Smooth muscle cell (in vitro differentiated cells): ENCODE data around the gene ZNF57. TPM values are rescaled to one million over a fixed set of nuclear protein-coding genes. Genes with fewer than 3 reads are reported as not detected.

Source experiments
- DNase-seq: peaks from one replicate; lab custom pipeline; 2025; ENCODE audit not compliant: unreplicated experiment; lab: John Stamatoyannopoulos, UW
- H2AFZ ChIP-seq: fragments of 200-600 bp; sonication (generic); 2 replicates; pipeline ENCODE4 v1.6.0; 2016; ENCODE audit warnings: antibody characterized with exemption, low read depth, mild to moderate bottlenecking
- H3F3A ChIP-seq: fragments of 200-600 bp; sonication (generic); 2 replicates; pipeline ENCODE4 v1.6.0; 2017; ENCODE audit warnings: antibody characterized with exemption, low read depth
- H3K27ac ChIP-seq: fragments of 200-600 bp; sonication (generic); 2 replicates; pipeline ENCODE4 v1.5.1; 2016; ENCODE audit warnings: low read depth, mild to moderate bottlenecking
- H3K27me3 ChIP-seq: fragments of 200-600 bp; sonication (generic); 2 replicates; pipeline ENCODE4 v1.6.1; 2016; ENCODE audit warnings: low read depth, mild to moderate bottlenecking
- H3K36me3 ChIP-seq: fragments of 200-600 bp; sonication (generic); 2 replicates; pipeline ENCODE4 v1.5.1; 2016; ENCODE audit warnings: low read depth
- H3K4me1 ChIP-seq: fragments of 200-600 bp; sonication (generic); 2 replicates; pipeline ENCODE4 v1.5.1; 2016; ENCODE audit warnings: low read depth
- H3K4me2 ChIP-seq: fragments of 200-600 bp; sonication (generic); 2 replicates; pipeline ENCODE4 v1.6.0; 2016; ENCODE audit warnings: mild to moderate bottlenecking
- H3K4me3 ChIP-seq: fragments of 200-600 bp; sonication (generic); 2 replicates; pipeline ENCODE4 v1.5.1; 2016; ENCODE audit warnings: mild to moderate bottlenecking
- H3K79me2 ChIP-seq: fragments of 200-600 bp; sonication (generic); 2 replicates; pipeline ENCODE4 v1.6.0; 2016; ENCODE audit warnings: low read depth, mild to moderate bottlenecking
- H3K9ac ChIP-seq: fragments of 200-600 bp; sonication (generic); 2 replicates; pipeline ENCODE4 v1.6.0; 2016; ENCODE audit warnings: low read depth
- H3K9me3 ChIP-seq: fragments of 200-600 bp; sonication (generic); replicated peaks from 2 replicates; pipeline ENCODE4 v1.5.1; 2016; ENCODE audit warnings: low read depth
- H4K20me1 ChIP-seq: fragments of 200-600 bp; sonication (generic); 2 replicates; pipeline ENCODE4 v1.6.0; 2016; ENCODE audit warnings: low read depth
- CTCF ChIP-seq: fragments of 200-600 bp; sonication (generic); IDR thresholded peaks from 2 replicates; pipeline ENCODE4 v1.5.1; 2017; ENCODE audit warnings: borderline replicate concordance, mild to moderate bottlenecking, antibody characterized with exemption; ENCODE audit not compliant: insufficient read depth, poor library complexity, severe bottlenecking
- WGBS: methylation state at CpG from one replicate; pipeline ENCODE4 v1.1.7; 2016; ENCODE audit warnings: low lambda C conversion rate; 5-methylcytosine and 5-hydroxymethylcytosine counted together
- polyA plus RNA-seq: library from polyadenylated mRNA; unstranded; fragments of >200 nt; fragmentation: Nextera tagmentation; extraction: Ambion mirVana; gene quantifications from 2 replicates; pipeline ENCODE4 v1.2.1, GENCODE V29; 2016
- total RNA-seq: library from RNA; depleted of rRNA; stranded (reverse); fragments of >200 nt; gene quantifications from 2 replicates; pipeline ENCODE4 v1.2.3, GENCODE V29; 2014

Gene ZNF57
- total and polyA plus RNA-seq, 2 experiments from 2014 or later = 0.40 to 1.2 TPM

DNA sequence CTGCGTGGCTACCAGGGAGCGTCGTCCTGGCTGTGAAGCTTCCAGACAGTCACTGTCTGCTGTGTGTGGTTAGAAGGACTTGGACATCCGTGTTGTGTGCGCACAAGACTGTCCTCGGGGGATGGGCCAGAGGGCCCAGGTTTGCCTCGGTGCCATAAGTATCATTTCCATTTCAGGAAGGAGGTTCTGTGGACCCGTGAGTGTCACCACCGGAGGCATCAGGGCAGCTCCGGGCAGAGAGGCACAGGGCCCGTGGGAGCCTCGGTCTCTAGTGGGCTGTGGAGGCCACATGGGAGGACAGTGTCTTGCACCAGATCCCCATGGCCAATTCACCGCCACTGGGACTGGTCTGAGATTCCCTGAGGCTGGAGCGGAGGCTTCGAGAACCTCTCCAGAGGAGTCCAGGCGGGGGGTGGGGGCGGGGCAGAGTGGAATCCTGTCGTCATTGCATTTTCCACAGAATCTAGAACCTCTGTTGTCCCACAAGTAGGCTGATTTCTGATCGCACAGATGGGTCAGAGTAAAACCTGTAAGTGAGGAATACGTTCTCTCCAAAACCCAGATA lies 6.0 kb downstream of the ZNF57 start:
- Histone ChIP-seq H3K4me1 (no peaks in the 10 kb centered on the region), H4K20me1 (no peaks in the 10 kb centered on the region), H3F3A (no peaks in the 10 kb centered on the region), H3K36me3 (no peaks in the 10 kb centered on the region), H3K4me3 (no peak overlapping the region), H3K27ac (no peak overlapping the region), H3K27me3 (no peaks in the 10 kb centered on the region), H3K9me3 (no peaks in the 10 kb centered on the region), H3K79me2 (peaks cover 4% of the 10 kb centered on the region), H3K4me2 (no peak overlapping the region), H3K9ac (no peak overlapping the region), H2AFZ (no peak overlapping the region)
- 93% methylated on average over 20 of the region's 20 CpGs for WGBS
- no peak for TF ChIP-seq CTCF
- DNase-seq = no peak

GRCh38 chr19:2912306-2912705 lies 11.6 kb downstream of the ZNF57 start:
- H3K4me1 ChIP-seq = no peaks in the 10 kb centered on the region
- H3K79me2 ChIP-seq = peaks cover 7% of the 10 kb centered on the region
- H3F3A ChIP-seq = no peaks in the 10 kb centered on the region
- no peak overlapping the region for H2AFZ ChIP-seq
- 96% methylated on average over 5 of the region's 5 CpGs for WGBS
- H3K36me3 ChIP-seq = peaks cover 9% of the 10 kb centered on the region
- no peak overlapping the region for H3K9ac ChIP-seq
- TF ChIP-seq CTCF = no peak
- H3K9me3 ChIP-seq = peaks cover 17% of the 10 kb centered on the region
- H3K27me3 ChIP-seq = no peaks in the 10 kb centered on the region
- H4K20me1 ChIP-seq = no peaks in the 10 kb centered on the region
- no peak overlapping the region for H3K4me3 ChIP-seq
- no peak overlapping the region for H3K27ac ChIP-seq
- no peak for DNase-seq
- H3K4me2 ChIP-seq = no peak overlapping the region

DNA sequence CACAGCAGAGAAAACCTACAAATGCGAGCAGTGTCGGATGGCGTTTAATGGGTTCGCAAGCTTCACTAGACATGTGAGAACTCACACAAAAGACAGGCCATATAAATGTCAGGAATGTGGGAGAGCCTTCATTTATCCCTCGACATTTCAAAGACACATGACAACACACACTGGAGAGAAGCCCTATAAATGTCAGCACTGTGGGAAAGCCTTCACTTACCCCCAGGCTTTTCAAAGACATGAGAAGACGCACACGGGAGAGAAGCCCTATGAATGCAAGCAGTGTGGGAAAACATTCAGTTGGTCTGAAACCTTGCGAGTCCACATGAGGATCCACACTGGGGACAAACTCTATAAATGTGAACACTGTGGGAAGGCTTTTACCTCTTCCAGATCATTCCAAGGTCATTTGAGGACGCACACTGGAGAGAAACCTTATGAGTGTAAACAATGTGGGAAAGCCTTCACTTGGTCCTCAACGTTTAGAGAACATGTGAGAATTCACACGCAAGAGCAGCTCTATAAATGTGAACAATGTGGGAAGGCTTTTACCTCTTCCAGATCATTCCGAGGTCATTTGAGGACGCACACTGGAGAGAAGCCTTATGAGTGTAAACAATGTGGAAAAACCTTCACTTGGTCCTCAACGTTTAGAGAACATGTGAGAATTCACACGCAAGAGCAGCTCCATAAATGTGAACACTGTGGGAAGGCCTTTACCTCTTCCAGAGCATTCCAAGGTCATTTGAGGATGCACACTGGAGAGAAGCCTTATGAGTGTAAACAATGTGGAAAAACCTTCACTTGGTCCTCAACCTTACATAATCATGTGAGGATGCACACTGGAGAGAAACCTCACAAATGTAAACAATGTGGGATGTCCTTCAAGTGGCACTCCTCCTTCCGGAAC lies 16.8 kb downstream of the ZNF57 start:
- no peak overlapping the region for H2AFZ ChIP-seq
- 97% methylated on average over 16 of the region's 16 CpGs for WGBS
- DNase-seq = no peak
- no peak overlapping the region for H3K9ac ChIP-seq
- TF ChIP-seq CTCF = no peak
- H3K79me2 ChIP-seq = peaks cover 4% of the 10 kb centered on the region
- H3F3A ChIP-seq = no peaks in the 10 kb centered on the region
- H4K20me1 ChIP-seq = no peaks in the 10 kb centered on the region
- H3K27ac ChIP-seq = no peak overlapping the region
- no peak overlapping the region for H3K4me3 ChIP-seq
- H3K27me3 ChIP-seq = no peaks in the 10 kb centered on the region
- H3K9me3 ChIP-seq = peaks cover 21% of the 10 kb centered on the region
- peaks cover 27% of the 10 kb centered on the region for H3K36me3 ChIP-seq
- H3K4me1 ChIP-seq = no peaks in the 10 kb centered on the region
- H3K4me2 ChIP-seq = no peak overlapping the region
